Body of pancreas (tissue), 4 donors: ENCODE data around the gene TEAD3. TPM values are rescaled to one million over a fixed set of nuclear protein-coding genes. Genes with fewer than 3 reads are reported as not detected.

Experiments used
- ATAC-seq: fragments of 150-250 bp; one replicate; pipeline ENCODE4 v1.9.1; 2016
- DNase-seq, 4 donors: peaks; one replicate each; pipeline ENCODE4 v3.0.0-alpha.2; 2019
- H3K27ac ChIP-seq, 4 donors: fragments of 200-600 bp; sonication (generic); 1 replicate in 3 of 4; 2 replicates in 1 of 4; pipeline versions ENCODE4 v1.5.1 to v1.6.1; 2016 to 2019; ENCODE audit warnings: mild to moderate bottlenecking in 1 of 4, mixed read lengths in 1 of 4, moderate library complexity in 1 of 4
- H3K27me3 ChIP-seq, 2 donors: fragments of 200-600 bp; sonication (generic); one replicate each; pipeline ENCODE4 v1.6.0; 2016; ENCODE audit warnings: mild to moderate bottlenecking in 1 of 2
- H3K36me3 ChIP-seq, 2 donors: fragments of 200-600 bp; sonication (generic); replicated peaks in 1 of 2; 2 replicates each; pipeline ENCODE4 v1.5.1; 2016; ENCODE audit warnings: low read depth in 2 of 2; ENCODE audit not compliant: insufficient read depth in 1 of 2
- H3K4me1 ChIP-seq: fragments of 200-600 bp; sonication (generic); one replicate; pipeline ENCODE4 v1.6.0; 2016
- H3K4me3 ChIP-seq, 2 donors: fragments of 200-600 bp; sonication (generic); 1 replicate in 1 of 2; 2 replicates in 1 of 2; pipeline ENCODE4 v1.5.1; 2016 to 2019
- H3K9me3 ChIP-seq, 3 donors: fragments of 200-600 bp; sonication (generic); 1 replicate in 2 of 3; 2 replicates in 1 of 3; pipeline ENCODE4 v1.5.1; 2016
- CTCF ChIP-seq, 7 experiments: fragments of 450-650 bp in 4 of 7; fragments of 200-600 bp in 3 of 7; sonication (generic) in 3 of 7; IDR thresholded peaks; one replicate each; pipeline ENCODE4 v1.5.1; 2016 to 2019; ENCODE audit warnings: antibody characterized with exemption in 7 of 7
- POLR2A ChIP-seq, 3 donors: fragments of 450-650 bp; IDR thresholded peaks; one replicate each; pipeline ENCODE4 v1.6.1; 2016; ENCODE audit warnings: antibody characterized with exemption in 3 of 3, mild to moderate bottlenecking in 2 of 3
- WGBS, 2 donors: methylation state at CpG; one replicate each; pipeline ENCODE4 v1.1.5; 2017; 5-methylcytosine and 5-hydroxymethylcytosine counted together
- intact Hi-C: fragments of 100-400 bp; cut with DNase I; formaldehyde crosslinking; loops from one replicate; pipeline ENCODE4 v1.15.1; 2023
- total RNA-seq, 2 donors: library from RNA; depleted of rRNA; stranded (reverse); fragments of >200 nt; gene quantifications; one replicate each; pipeline ENCODE4 v1.1.0, GENCODE V29; 2016

TEAD3 gene
- total RNA-seq, 2 donors from 2014 or later: 6.5 to 8.9 TPM

- no peaks in the 10 kb centered on the region for H3K9me3 ChIP-seq
- no peak overlapping the region for H3K27ac ChIP-seq
- H3K4me1 ChIP-seq: no peaks in the 10 kb centered on the region
- H3K4me3 ChIP-seq: no peak overlapping the region
- no peak for TF ChIP-seq POLR2A (IDR thresholded peaks at IDR 0.05)
- TF ChIP-seq CTCF (IDR thresholded peaks at IDR 0.05): no peak
- 63% methylated on average over 2 of the region's 2 CpGs for WGBS, 2 donors
- H3K36me3 ChIP-seq: no peaks in the 10 kb centered on the region
- ATAC-seq (no peak), DNase-seq (no peak)
- intact Hi-C loops: no loop called here
- peaks cover 0 to 5% of the 10 kb centered on the region in 2 donors for H3K27me3 ChIP-seq
Observed at GRCh38 chr6:35508027-35508426, 11.1 kb upstream of the TEAD3 start.

GRCh38 chr6:35507221-35507620 lies 10.3 kb upstream of the TEAD3 start:
- no peaks in the 10 kb centered on the region for H3K9me3 ChIP-seq
- no peak overlapping the region for H3K27ac ChIP-seq
- no peak overlapping the region for H3K4me3 ChIP-seq
- intact Hi-C loops: no loop called here
- ATAC-seq (no peak), DNase-seq (no peak)
- H3K4me1 ChIP-seq: no peaks in the 10 kb centered on the region
- H3K27me3 ChIP-seq: peaks cover 0 to 2% of the 10 kb centered on the region in 2 donors
- no peaks in the 10 kb centered on the region for H3K36me3 ChIP-seq
- WGBS, 2 donors: 93 to 96% methylated on average over 2 of the region's 2 CpGs
- TF ChIP-seq CTCF (IDR thresholded peaks at IDR 0.05) (no peak), POLR2A (IDR thresholded peaks at IDR 0.05) (no peak)

- H3K36me3 ChIP-seq: no peaks in the 10 kb centered on the region
- WGBS, 2 donors: 89 to 96% methylated on average over 3 of the region's 3 CpGs
- no peaks in the 10 kb centered on the region for H3K9me3 ChIP-seq
- ATAC-seq (no peak), DNase-seq (no peak)
- H3K4me1 ChIP-seq: no peaks in the 10 kb centered on the region
- TF ChIP-seq CTCF (IDR thresholded peaks at IDR 0.05) (no peak), POLR2A (IDR thresholded peaks at IDR 0.05) (no peak)
- no peaks in the 10 kb centered on the region for H3K27me3 ChIP-seq
- intact Hi-C loops: no loop called here
- H3K4me3 ChIP-seq: no peak overlapping the region
- H3K27ac ChIP-seq: no peak overlapping the region
Observed at GRCh38 chr6:35506536-35506935, 9.7 kb upstream of the TEAD3 start.

- Histone ChIP-seq H3K4me1 (no peaks in the 10 kb centered on the region), H3K4me3 (no peak overlapping the region), H3K27me3 (no peaks in the 10 kb centered on the region), H3K36me3 (no peaks in the 10 kb centered on the region), H3K9me3 (no peaks in the 10 kb centered on the region), H3K27ac (no peak overlapping the region)
- 31 to 57% methylated on average over 9 to 21 of the region's 21 CpGs for WGBS, 2 donors
- DNase-seq: no peak
- no peak for ATAC-seq
- intact Hi-C loops: no loop called here
- TF ChIP-seq POLR2A (IDR thresholded peaks at IDR 0.05) (no peak), CTCF (IDR thresholded peaks at IDR 0.05) (no peak)
Observed at GRCh38 chr6:35505999-35506412, 9.1 kb upstream of the TEAD3 start.

- intact Hi-C loops: no loop called here
- TF ChIP-seq CTCF (IDR thresholded peaks at IDR 0.05): no peak
- no peak for TF ChIP-seq POLR2A (IDR thresholded peaks at IDR 0.05)
- H3K27me3 ChIP-seq: no peaks in the 10 kb centered on the region
- no peak for DNase-seq
- no peaks in the 10 kb centered on the region for H3K4me1 ChIP-seq
- no peaks in the 10 kb centered on the region for H3K9me3 ChIP-seq
- no peak for ATAC-seq
- H3K27ac ChIP-seq: no peak overlapping the region
- H3K4me3 ChIP-seq: no peak overlapping the region
- H3K36me3 ChIP-seq: no peaks in the 10 kb centered on the region
- WGBS, 2 donors: 33 to 65% methylated on average over 3 to 15 of the region's 15 CpGs
Observed at GRCh38 chr6:35503534-35503933, 6.7 kb upstream of the TEAD3 start.
